ENCODE measurements around the gene PDE1A.

DNA sequence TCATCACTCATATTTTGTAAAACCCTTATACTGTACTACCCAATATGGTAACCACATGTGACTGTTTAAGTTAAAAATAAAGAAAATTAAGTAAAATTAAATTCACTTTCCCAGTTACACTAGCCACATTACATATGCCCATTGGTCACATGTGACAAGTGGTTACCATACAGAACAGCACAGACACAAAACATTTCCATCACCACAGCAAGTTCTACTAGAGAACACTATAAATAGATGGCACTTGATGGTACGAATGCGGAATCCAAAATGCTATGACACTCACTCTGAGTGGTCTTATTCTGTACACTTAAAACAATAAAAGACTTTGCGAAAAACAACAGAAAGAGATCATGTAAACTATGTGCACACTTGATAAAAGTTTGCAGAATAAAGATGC, 202.2 kb downstream of the PDE1A start:
- TF ChIP-seq, protein P1, sequence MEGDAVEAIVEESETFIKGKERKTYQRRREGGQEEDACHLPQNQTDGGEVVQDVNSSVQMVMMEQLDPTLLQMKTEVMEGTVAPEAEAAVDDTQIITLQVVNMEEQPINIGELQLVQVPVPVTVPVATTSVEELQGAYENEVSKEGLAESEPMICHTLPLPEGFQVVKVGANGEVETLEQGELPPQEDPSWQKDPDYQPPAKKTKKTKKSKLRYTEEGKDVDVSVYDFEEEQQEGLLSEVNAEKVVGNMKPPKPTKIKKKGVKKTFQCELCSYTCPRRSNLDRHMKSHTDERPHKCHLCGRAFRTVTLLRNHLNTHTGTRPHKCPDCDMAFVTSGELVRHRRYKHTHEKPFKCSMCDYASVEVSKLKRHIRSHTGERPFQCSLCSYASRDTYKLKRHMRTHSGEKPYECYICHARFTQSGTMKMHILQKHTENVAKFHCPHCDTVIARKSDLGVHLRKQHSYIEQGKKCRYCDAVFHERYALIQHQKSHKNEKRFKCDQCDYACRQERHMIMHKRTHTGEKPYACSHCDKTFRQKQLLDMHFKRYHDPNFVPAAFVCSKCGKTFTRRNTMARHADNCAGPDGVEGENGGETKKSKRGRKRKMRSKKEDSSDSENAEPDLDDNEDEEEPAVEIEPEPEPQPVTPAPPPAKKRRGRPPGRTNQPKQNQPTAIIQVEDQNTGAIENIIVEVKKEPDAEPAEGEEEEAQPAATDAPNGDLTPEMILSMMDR (IDR thresholded peaks at IDR 0.05): no peak
- no peak for TF ChIP-seq POLR2A (IDR thresholded peaks at IDR 0.05)

Measured in esophagus squamous epithelium (tissue), 4 donors.